ENCODE results near the gene MALAT1. TPM values are rescaled to one million over a fixed set of nuclear protein-coding genes. Genes with fewer than 3 reads are reported as not detected.
A peak's percentile ranks its signal among the peaks of the same experiment; 100 is the strongest.

Gene MALAT1
- total and polyA plus RNA-seq, 2 of the 13 experiments (the other 11 are each of a cell fraction or from before 2014, with no cell fraction given) = 143 to 1,237 TPM

DNA sequence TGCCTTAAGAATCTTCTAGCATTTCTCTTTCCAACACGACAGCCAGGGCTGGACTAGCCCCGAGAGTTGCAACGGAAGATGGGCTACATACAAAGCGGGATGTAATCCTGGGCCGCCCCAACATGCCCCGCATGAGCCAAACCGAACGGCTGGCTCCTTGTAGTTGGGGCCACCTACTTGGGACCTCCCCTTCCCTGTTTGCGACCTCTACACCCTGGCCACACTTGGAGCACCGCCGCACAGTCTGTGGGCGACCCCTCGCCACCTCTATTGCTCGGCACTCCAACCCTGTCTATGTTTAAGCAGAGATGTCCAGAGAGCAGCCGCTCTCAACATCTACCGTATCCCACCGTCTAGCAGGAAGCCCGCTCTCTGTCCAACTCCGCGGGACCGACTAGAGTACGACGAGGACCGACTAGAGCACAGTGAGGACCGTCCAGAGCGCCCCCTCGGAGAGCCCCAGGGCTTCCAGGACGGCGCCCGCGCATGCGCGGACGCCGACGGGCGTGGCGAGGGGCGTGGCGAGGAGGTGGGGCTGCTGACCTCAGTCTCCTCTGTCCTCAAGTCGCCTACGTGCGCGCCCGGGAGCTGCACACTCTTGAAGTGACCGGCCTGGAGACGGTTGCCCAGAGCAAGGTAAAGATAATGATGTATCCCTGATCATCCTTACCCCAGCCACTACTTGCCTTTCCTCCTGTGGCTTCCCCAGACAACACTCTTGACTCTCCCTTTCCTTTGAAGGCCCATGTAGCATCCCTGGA, 44.0 kb upstream of the MALAT1 start (continued):
- TF ChIP-seq, protein P1, sequence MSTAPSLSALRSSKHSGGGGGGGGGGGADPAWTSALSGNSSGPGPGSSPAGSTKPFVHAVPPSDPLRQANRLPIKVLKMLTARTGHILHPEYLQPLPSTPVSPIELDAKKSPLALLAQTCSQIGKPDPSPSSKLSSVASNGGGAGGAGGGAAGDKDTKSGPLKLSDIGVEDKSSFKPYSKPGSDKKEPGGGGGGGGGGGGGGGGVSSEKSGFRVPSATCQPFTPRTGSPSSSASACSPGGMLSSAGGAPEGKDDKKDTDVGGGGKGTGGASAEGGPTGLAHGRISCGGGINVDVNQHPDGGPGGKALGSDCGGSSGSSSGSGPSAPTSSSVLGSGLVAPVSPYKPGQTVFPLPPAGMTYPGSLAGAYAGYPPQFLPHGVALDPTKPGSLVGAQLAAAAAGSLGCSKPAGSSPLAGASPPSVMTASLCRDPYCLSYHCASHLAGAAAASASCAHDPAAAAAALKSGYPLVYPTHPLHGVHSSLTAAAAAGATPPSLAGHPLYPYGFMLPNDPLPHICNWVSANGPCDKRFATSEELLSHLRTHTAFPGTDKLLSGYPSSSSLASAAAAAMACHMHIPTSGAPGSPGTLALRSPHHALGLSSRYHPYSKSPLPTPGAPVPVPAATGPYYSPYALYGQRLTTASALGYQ (CRISPR knock-in tag; IDR thresholded peaks at IDR 0.05) = no peak
- TF ChIP-seq KLF6 (CRISPR knock-in tag; IDR thresholded peaks at IDR 0.05) (no peak; the same call in 1 of the 2 replicates), NRL (CRISPR knock-in tag; IDR thresholded peaks at IDR 0.05; ENCODE audit: borderline replicate concordance) (no peak; the same call in 1 of the 2 replicates), SP5 (CRISPR knock-in tag; IDR thresholded peaks at IDR 0.05; ENCODE audit: borderline replicate concordance, low read depth) (peak; percentile 48; the same call in 1 of the 2 replicates), SMARCC2 (IDR thresholded peaks at IDR 0.05) (no peak), ASH2L (IDR thresholded peaks at IDR 0.05; ENCODE audit: insufficient read length, low read depth, low read length) (no peak), HNRNPK (IDR thresholded peaks at IDR 0.05; ENCODE audit: low read depth, low read length, poor library complexity, severe bottlenecking) (no peak), SIN3A (IDR thresholded peaks at IDR 0.05; ENCODE audit: borderline replicate concordance, low read depth, low read length) (peak; percentile 90; the same call in 1 of the 2 replicates), ZFY (CRISPR knock-in tag; IDR thresholded peaks at IDR 0.05) (peak; percentile 50; the same call in 1 of the 2 replicates), ATF1 (CRISPR knock-in tag; IDR thresholded peaks at IDR 0.05) (no peak), ZNF749 (CRISPR knock-in tag; IDR thresholded peaks at IDR 0.05; ENCODE audit: borderline replicate concordance) (no peak), FOSL2 (CRISPR knock-in tag; IDR thresholded peaks at IDR 0.05) (no peak), RELA (CRISPR knock-in tag; IDR thresholded peaks at IDR 0.05) (0 out of 2 replicates have a peak, but pooled peaks have one; percentile 50), PAX8 (CRISPR knock-in tag; IDR thresholded peaks at IDR 0.05; ENCODE audit: borderline replicate concordance) (no peak), SIX4 (CRISPR knock-in tag; IDR thresholded peaks at IDR 0.05) (no peak), ZNF354B (CRISPR knock-in tag; IDR thresholded peaks at IDR 0.05) (no peak), ZFP37 (CRISPR knock-in tag; IDR thresholded peaks at IDR 0.05; ENCODE audit: borderline replicate concordance) (no peak), TARDBP (CRISPR knock-in tag; IDR thresholded peaks at IDR 0.05) (peak; percentile 10; the same call in 1 of the 2 replicates)
- TF ChIP-seq, protein P2, sequence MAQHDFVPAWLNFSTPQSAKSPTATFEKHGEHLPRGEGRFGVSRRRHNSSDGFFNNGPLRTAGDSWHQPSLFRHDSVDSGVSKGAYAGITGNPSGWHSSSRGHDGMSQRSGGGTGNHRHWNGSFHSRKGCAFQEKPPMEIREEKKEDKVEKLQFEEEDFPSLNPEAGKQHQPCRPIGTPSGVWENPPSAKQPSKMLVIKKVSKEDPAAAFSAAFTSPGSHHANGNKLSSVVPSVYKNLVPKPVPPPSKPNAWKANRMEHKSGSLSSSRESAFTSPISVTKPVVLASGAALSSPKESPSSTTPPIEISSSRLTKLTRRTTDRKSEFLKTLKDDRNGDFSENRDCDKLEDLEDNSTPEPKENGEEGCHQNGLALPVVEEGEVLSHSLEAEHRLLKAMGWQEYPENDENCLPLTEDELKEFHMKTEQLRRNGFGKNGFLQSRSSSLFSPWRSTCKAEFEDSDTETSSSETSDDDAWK (CRISPR knock-in tag; IDR thresholded peaks at IDR 0.05) = no peak
- TF ChIP-seq, protein P3, sequence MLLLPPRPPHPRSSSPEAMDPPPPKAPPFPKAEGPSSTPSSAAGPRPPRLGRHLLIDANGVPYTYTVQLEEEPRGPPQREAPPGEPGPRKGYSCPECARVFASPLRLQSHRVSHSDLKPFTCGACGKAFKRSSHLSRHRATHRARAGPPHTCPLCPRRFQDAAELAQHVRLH (CRISPR knock-in tag; IDR thresholded peaks at IDR 0.05; ENCODE audit: borderline replicate concordance, low read depth) = no peak
- TF ChIP-seq, protein P4, sequence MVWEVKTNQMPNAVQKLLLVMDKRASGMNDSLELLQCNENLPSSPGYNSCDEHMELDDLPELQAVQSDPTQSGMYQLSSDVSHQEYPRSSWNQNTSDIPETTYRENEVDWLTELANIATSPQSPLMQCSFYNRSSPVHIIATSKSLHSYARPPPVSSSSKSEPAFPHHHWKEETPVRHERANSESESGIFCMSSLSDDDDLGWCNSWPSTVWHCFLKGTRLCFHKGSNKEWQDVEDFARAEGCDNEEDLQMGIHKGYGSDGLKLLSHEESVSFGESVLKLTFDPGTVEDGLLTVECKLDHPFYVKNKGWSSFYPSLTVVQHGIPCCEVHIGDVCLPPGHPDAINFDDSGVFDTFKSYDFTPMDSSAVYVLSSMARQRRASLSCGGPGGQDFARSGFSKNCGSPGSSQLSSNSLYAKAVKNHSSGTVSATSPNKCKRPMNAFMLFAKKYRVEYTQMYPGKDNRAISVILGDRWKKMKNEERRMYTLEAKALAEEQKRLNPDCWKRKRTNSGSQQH (CRISPR knock-in tag; IDR thresholded peaks at IDR 0.05; ENCODE audit: low read depth) = no peak
- TF ChIP-seq, protein P5, sequence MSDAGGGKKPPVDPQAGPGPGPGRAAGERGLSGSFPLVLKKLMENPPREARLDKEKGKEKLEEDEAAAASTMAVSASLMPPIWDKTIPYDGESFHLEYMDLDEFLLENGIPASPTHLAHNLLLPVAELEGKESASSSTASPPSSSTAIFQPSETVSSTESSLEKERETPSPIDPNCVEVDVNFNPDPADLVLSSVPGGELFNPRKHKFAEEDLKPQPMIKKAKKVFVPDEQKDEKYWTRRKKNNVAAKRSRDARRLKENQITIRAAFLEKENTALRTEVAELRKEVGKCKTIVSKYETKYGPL (CRISPR knock-in tag; IDR thresholded peaks at IDR 0.05) = no peak
- TF ChIP-seq, protein P6, sequence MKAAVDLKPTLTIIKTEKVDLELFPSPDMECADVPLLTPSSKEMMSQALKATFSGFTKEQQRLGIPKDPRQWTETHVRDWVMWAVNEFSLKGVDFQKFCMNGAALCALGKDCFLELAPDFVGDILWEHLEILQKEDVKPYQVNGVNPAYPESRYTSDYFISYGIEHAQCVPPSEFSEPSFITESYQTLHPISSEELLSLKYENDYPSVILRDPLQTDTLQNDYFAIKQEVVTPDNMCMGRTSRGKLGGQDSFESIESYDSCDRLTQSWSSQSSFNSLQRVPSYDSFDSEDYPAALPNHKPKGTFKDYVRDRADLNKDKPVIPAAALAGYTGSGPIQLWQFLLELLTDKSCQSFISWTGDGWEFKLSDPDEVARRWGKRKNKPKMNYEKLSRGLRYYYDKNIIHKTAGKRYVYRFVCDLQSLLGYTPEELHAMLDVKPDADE (CRISPR knock-in tag; IDR thresholded peaks at IDR 0.05) = no peak

Measured in HepG2 (cell line).